Tibial nerve (tissue), 4 donors: ENCODE data around the gene BCS1L. TPM values are rescaled to one million over a fixed set of nuclear protein-coding genes. Genes with fewer than 3 reads are reported as not detected.

ENCODE experiments used
- DNase-seq, 2 donors: peaks; one replicate each; pipeline ENCODE4 v3.0.0-alpha.2; 2019; ENCODE audit warnings: low spot score in 2 of 2
- H3K27ac ChIP-seq, 4 donors: fragments of 200-600 bp; sonication (generic) in 3 of 4; one replicate each; pipeline ENCODE4 v1.5.1; 2017 to 2019; ENCODE audit warnings: mild to moderate bottlenecking in 1 of 4
- H3K27me3 ChIP-seq, 2 donors: fragments of 200-600 bp; sonication (generic) in 1 of 2; one replicate each; pipeline versions ENCODE4 v1.5.1 to v1.6.0; 2017 to 2019
- H3K36me3 ChIP-seq, 3 donors: fragments of 200-600 bp; sonication (generic); one replicate each; pipeline ENCODE4 v1.5.1; 2018 to 2019
- H3K4me1 ChIP-seq, 4 donors: fragments of 200-600 bp; sonication (generic) in 3 of 4; one replicate each; pipeline ENCODE4 v1.5.1; 2017 to 2019
- H3K4me3 ChIP-seq, 4 donors: fragments of 200-600 bp; sonication (generic) in 3 of 4; one replicate each; pipeline ENCODE4 v1.5.1; 2017 to 2019; ENCODE audit warnings: mild to moderate bottlenecking in 1 of 4, moderate library complexity in 1 of 4
- H3K9me3 ChIP-seq, 4 donors: fragments of 200-600 bp; sonication (generic) in 3 of 4; one replicate each; pipeline ENCODE4 v1.5.1; 2017 to 2019
- CTCF ChIP-seq, 5 experiments: fragments of 200-600 bp in 3 of 5; fragments of 450-650 bp in 2 of 5; sonication (generic) in 3 of 5; IDR thresholded peaks; one replicate each; pipeline ENCODE4 v1.5.1; 2016 to 2019; ENCODE audit warnings: antibody characterized with exemption in 5 of 5, mild to moderate bottlenecking in 3 of 5, moderate library complexity in 2 of 5
- EP300 ChIP-seq, 2 donors: sonication (generic); formaldehyde crosslinking; IDR thresholded peaks; one replicate each; pipeline ENCODE4 v1.6.1; 2017; ENCODE audit warnings: antibody characterized with exemption in 2 of 2, mild to moderate bottlenecking in 1 of 2
- POLR2A ChIP-seq, 2 donors: fragments of 450-650 bp; IDR thresholded peaks; one replicate each; pipeline ENCODE4 v1.6.1; 2017; ENCODE audit warnings: antibody characterized with exemption in 2 of 2, mild to moderate bottlenecking in 2 of 2, moderate library complexity in 2 of 2
- WGBS, 2 donors: methylation state at CpG; one replicate each; pipeline ENCODE4 v1.1.5; 2018; 5-methylcytosine and 5-hydroxymethylcytosine counted together
- total RNA-seq, 4 donors: library from RNA; depleted of rRNA; stranded (reverse); fragments of >200 nt; gene quantifications; one replicate each; pipeline ENCODE4 v1.1.0, GENCODE V29; 2016

BCS1L gene
- total RNA-seq, 4 donors from 2014 or later = 28.2 to 45.2 (median 38.0) TPM

GRCh38 chr2:218701806-218702205, 42.3 kb downstream of the BCS1L start:
- Histone ChIP-seq H3K36me3 (peaks cover 0 to 58% (median 0%) of the 10 kb centered on the region in 3 donors), H3K27ac (no peak overlapping the region), H3K27me3 (no peaks in the 10 kb centered on the region), H3K4me3 (no peak overlapping the region), H3K4me1 (no peaks in the 10 kb centered on the region), H3K9me3 (no peaks in the 10 kb centered on the region)
- WGBS, 2 donors = 94 to 96% methylated on average over 2 of the region's 2 CpGs
- TF ChIP-seq CTCF (IDR thresholded peaks at IDR 0.05) (no peak), EP300 (IDR thresholded peaks at IDR 0.05) (no peak), POLR2A (IDR thresholded peaks at IDR 0.05) (no peak)
- no peak for DNase-seq

GRCh38 chr2:218703341-218703740, 43.9 kb downstream of the BCS1L start:
- H3K27me3 ChIP-seq = no peaks in the 10 kb centered on the region
- DNase-seq = no peak
- peaks cover 0 to 42% (median 0%) of the 10 kb centered on the region in 3 donors for H3K36me3 ChIP-seq
- no peak overlapping the region for H3K4me3 ChIP-seq
- WGBS, 2 donors = 89 to 92% methylated on average over 4 of the region's 4 CpGs
- TF ChIP-seq POLR2A (IDR thresholded peaks at IDR 0.05) = no peak
- no peak for TF ChIP-seq EP300 (IDR thresholded peaks at IDR 0.05)
- no peak for TF ChIP-seq CTCF (IDR thresholded peaks at IDR 0.05)
- H3K9me3 ChIP-seq = no peaks in the 10 kb centered on the region
- H3K4me1 ChIP-seq = no peaks in the 10 kb centered on the region
- no peak overlapping the region for H3K27ac ChIP-seq

GRCh38 chr2:218708086-218708485, 48.6 kb downstream of the BCS1L start:
- 90 to 97% methylated on average over 4 of the region's 4 CpGs for WGBS, 2 donors
- Histone ChIP-seq H3K27ac (no peak overlapping the region), H3K36me3 (no peaks in the 10 kb centered on the region), H3K4me3 (no peak overlapping the region), H3K4me1 (peaks cover 0 to 21% (median 6%) of the 10 kb centered on the region in 4 donors), H3K9me3 (no peaks in the 10 kb centered on the region), H3K27me3 (no peaks in the 10 kb centered on the region)
- TF ChIP-seq POLR2A (IDR thresholded peaks at IDR 0.05) (no peak), CTCF (IDR thresholded peaks at IDR 0.05) (no peak), EP300 (IDR thresholded peaks at IDR 0.05) (no peak)
- DNase-seq = no peak

GRCh38 chr2:218709908-218710307, 50.4 kb downstream of the BCS1L start:
- Histone ChIP-seq H3K4me3 (peak overlapping the region in 1 of 4 donors; percentile 79), H3K27me3 (no peaks in the 10 kb centered on the region), H3K36me3 (no peaks in the 10 kb centered on the region), H3K4me1 (peaks cover 0 to 38% (median 8%) of the 10 kb centered on the region in 4 donors), H3K27ac (no peak overlapping the region), H3K9me3 (no peaks in the 10 kb centered on the region)
- DNase-seq = no peak
- TF ChIP-seq CTCF (IDR thresholded peaks at IDR 0.05) (no peak), EP300 (IDR thresholded peaks at IDR 0.05) (no peak), POLR2A (IDR thresholded peaks at IDR 0.05) (no peak)
- WGBS, 2 donors = 76% methylated on average over 8 of the region's 8 CpGs

- peak overlapping the region in 3 of 4 donors; percentile 47 to 100 (median 79) for H3K27ac ChIP-seq
- peaks cover 0 to 42% (median 8%) of the 10 kb centered on the region in 4 donors for H3K4me1 ChIP-seq
- H3K4me3 ChIP-seq = peak overlapping the region in 3 of 4 donors; percentile 79 to 97 (median 80)
- TF ChIP-seq CTCF (IDR thresholded peaks at IDR 0.05) (no peak), POLR2A (IDR thresholded peaks at IDR 0.05) (no peak), EP300 (IDR thresholded peaks at IDR 0.05) (no peak)
- H3K36me3 ChIP-seq = no peaks in the 10 kb centered on the region
- H3K27me3 ChIP-seq = no peaks in the 10 kb centered on the region
- WGBS, 2 donors = 35 to 55% methylated on average over 14 of the region's 14 CpGs
- DNase-seq = no peak
- H3K9me3 ChIP-seq = no peaks in the 10 kb centered on the region
Observed at GRCh38 chr2:218710334-218710686, 50.8 kb downstream of the BCS1L start.
